Measurements from ENCODE around the gene ADRA2B.

DNA sequence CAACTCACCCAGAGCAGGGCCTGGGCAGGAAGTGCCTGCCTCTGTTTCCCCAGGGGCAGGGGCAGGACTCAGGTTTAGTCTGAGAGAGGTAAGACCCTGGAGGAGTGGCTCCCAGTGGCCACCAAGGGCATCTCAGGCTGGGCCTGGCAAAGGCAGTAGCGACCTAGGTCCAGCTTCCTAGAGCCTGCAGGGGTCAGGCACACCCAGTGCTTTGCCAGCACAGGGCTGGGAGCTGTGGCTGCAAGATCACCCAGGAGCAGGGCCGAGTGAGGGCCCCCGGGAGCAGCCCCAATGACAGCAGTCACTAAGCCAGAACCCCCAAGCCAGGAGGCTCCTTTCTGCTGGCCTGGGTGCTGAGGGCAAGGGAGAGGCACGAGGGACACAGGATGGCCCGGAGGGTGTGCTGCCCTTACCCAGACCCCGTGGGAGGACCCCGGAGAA is 37.6 kb upstream of the ADRA2B start:
- TF ChIP-seq, protein P1, sequence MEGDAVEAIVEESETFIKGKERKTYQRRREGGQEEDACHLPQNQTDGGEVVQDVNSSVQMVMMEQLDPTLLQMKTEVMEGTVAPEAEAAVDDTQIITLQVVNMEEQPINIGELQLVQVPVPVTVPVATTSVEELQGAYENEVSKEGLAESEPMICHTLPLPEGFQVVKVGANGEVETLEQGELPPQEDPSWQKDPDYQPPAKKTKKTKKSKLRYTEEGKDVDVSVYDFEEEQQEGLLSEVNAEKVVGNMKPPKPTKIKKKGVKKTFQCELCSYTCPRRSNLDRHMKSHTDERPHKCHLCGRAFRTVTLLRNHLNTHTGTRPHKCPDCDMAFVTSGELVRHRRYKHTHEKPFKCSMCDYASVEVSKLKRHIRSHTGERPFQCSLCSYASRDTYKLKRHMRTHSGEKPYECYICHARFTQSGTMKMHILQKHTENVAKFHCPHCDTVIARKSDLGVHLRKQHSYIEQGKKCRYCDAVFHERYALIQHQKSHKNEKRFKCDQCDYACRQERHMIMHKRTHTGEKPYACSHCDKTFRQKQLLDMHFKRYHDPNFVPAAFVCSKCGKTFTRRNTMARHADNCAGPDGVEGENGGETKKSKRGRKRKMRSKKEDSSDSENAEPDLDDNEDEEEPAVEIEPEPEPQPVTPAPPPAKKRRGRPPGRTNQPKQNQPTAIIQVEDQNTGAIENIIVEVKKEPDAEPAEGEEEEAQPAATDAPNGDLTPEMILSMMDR (IDR thresholded peaks at IDR 0.05), result no peak
- TF ChIP-seq POLR2AphosphoS5 (IDR thresholded peaks at IDR 0.05) (no peak), POLR2A (IDR thresholded peaks at IDR 0.05) (no peak)

All from stomach (tissue), 4 donors.